Activated naive CD4-positive, alpha-beta T cell treated with anti-CD3 and anti-CD28 coated beads for 36 hours (primary cell): ENCODE measurements around the gene NAV2. TPM values are rescaled to one million over a fixed set of nuclear protein-coding genes. Genes with fewer than 3 reads are reported as not detected.

Source experiments
- CTCF ChIA-PET: fragments of 350-600 bp; sonication (Branson Sonifier 250); formaldehyde crosslinking; loops from one replicate; lab custom pipeline; 2021; ENCODE audit warnings: antibody characterized with exemption; lab: Charles Lee
- DNase-seq: peaks from one replicate; pipeline ENCODE4 v3.0.0-alpha.2; 2020
- H3K27ac Mint-ChIP-seq: one replicate; pipeline ENCODE4 v1.8.0; 2021; ENCODE audit warnings: mild to moderate bottlenecking, mixed read lengths
- H3K27me3 Mint-ChIP-seq: one replicate; pipeline ENCODE4 v1.8.0; 2021; ENCODE audit warnings: low read depth, mixed read lengths
- H3K36me3 Mint-ChIP-seq: one replicate; pipeline ENCODE4 v1.8.0; 2021; ENCODE audit warnings: low read depth, mixed read lengths
- H3K4me1 Mint-ChIP-seq: one replicate; pipeline ENCODE4 v1.8.0; 2021; ENCODE audit warnings: low read depth, mixed read lengths
- H3K4me3 Mint-ChIP-seq: one replicate; pipeline ENCODE4 v1.8.0; 2021; ENCODE audit warnings: mild to moderate bottlenecking, moderate library complexity, mixed read lengths
- H3K9me3 Mint-ChIP-seq: one replicate; pipeline ENCODE4 v1.8.0; 2021; ENCODE audit warnings: mixed read lengths
- intact Hi-C: fragments of 100-400 bp; cut with micrococcal nuclease; formaldehyde crosslinking; loops from one replicate; pipeline ENCODE4 v1.15.1; 2023
- total RNA-seq, 2 experiments: library from RNA; stranded (reverse); gene quantifications; one replicate each; pipeline ENCODE4 v1.2.3, GENCODE V29; 2021

The NAV2 gene
- total RNA-seq, 2 experiments from 2014 or later: 0.20 to 0.41 TPM

- CTCF ChIA-PET: no interaction called here
Observed at GRCh38 chr11:19711911-19712280, 741 bp upstream of the NAV2 start.

DNA sequence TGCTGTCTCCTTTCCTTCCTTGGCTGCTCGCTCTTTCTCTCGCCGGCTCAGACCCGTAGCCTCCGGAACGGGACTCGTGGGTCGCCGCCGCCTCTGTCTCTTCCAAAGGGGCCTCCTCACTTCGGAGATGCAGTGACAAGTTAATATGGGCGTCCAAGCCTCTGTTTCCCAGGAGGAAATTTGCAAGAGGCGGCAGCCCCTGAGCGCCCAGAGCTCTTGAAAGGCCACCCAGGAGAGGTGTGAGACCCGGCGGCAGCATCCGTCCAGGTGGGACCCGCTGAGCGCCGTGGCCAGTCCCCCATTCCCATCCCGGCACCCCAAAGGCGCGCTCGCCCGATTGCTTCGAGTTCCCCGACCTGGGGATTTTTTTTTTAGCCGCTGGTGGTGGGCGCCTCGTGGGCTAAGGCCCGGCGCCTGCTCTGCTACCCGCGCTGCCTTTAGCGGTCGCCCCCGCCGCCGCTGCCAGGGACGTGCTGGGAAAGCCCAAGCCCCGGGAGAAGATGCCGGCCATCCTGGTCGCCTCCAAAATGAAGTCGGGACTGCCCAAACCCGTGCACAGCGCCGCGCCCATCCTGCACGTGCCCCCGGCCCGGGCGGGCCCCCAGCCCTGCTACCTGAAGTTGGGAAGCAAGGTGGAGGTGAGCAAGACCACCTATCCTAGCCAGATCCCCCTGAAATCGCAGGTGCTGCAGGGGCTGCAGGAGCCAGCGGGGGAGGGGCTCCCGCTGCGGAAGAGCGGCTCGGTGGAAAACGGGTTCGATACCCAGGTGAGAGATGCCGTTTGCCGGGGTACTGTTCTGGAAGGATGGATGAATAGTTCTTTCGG lies 772 bp downstream of the NAV2 start:
- Mint-ChIP-seq H3K4me3 (peak overlapping the region; percentile 74), H3K27me3 (peaks cover 44% of the 10 kb centered on the region), H3K9me3 (no peaks in the 10 kb centered on the region), H3K36me3 (no peaks in the 10 kb centered on the region), H3K4me1 (peaks cover 18% of the 10 kb centered on the region), H3K27ac (no peak overlapping the region)
- CTCF ChIA-PET: no interaction called here
- intact Hi-C loops: loop anchor here (2.0 to 5.0 kb wide), 5 partner anchors 271 to 1701 kb away; partner anchors contain the start of genes HTATIP2, SERGEF and ZDHHC13
- peak; percentile 11 for DNase-seq

More at GRCh38 chr11:19711911-19712280, 741 bp upstream of the NAV2 start:
- H3K27me3 Mint-ChIP-seq: peaks cover 40% of the 10 kb centered on the region
- peak overlapping the region; percentile 81 for H3K4me3 Mint-ChIP-seq
- intact Hi-C loops: loop anchor here (1.0 to 5.0 kb wide), 8 partner anchors 11 to 1700 kb away; partner anchors contain the start of genes HTATIP2, SERGEF and ZDHHC13
- H3K36me3 Mint-ChIP-seq: no peaks in the 10 kb centered on the region
- H3K9me3 Mint-ChIP-seq: no peaks in the 10 kb centered on the region
- peak; percentile 66 for DNase-seq
- H3K4me1 Mint-ChIP-seq: peaks cover 18% of the 10 kb centered on the region
- H3K27ac Mint-ChIP-seq: peak overlapping the region; percentile 53

DNA sequence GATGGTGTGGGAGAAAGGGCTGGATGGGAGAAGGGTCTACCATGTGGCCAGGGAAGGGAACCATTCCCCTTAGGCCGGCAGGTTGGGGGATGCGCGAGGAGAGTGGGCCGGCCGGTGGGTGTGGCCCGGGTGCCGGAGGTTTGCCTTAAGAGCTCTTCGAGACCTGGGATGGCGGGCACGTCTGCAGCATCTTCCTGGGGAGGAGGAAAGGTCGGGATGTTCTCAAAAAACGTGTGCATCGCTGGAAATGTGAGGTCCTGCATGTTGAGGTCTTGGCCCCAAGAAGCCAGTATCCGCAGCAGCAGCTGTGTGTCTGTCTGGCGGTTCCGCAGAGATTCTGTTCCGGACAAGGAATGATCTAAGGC lies 1.4 kb downstream of the NAV2 start:
- peaks cover 44% of the 10 kb centered on the region for H3K27me3 Mint-ChIP-seq

GRCh38 chr11:19714387-19715363 lies 2.0 kb downstream of the NAV2 start:
- Mint-ChIP-seq H3K4me3 (peak overlapping the region; percentile 74), H3K4me1 (peaks cover 18% of the 10 kb centered on the region)

More for the DNA sequence above, 1.4 kb downstream of the NAV2 start:
- Mint-ChIP-seq H3K27ac (no peak overlapping the region), H3K4me3 (peak overlapping the region; percentile 74), H3K4me1 (peaks cover 18% of the 10 kb centered on the region), H3K9me3 (no peaks in the 10 kb centered on the region), H3K36me3 (no peaks in the 10 kb centered on the region)
- CTCF ChIA-PET: no interaction called here
- no peak for DNase-seq
- intact Hi-C loops: loop anchor here (5.0 kb wide), 4 partner anchors 272 to 1702 kb away; partner anchors contain the start of genes HTATIP2 and SERGEF

DNA sequence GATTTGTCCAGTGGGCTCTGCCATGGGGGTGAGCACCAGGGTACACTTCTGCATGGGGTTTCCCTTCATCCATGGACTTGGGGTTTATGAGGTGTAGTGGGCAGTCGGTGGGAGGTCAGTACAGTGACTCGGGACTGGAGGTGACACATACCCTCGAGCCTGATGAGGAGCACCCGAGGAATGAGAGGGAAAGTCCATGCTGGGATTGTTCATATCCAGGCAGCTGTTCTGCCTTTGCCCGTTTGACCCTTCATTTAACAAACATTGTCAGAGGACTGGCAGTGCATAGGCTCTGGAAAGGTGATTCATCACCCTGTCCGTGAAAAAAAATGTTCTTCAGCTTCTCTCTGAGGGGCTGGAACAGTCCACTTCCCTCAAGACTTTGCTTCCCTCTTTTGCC lies 2.7 kb downstream of the NAV2 start:
- CTCF ChIA-PET: interaction anchor here (1.0 kb wide), 1 partner anchor 158 kb away, joined by 3 read pairs; no protein-coding TSS in a partner anchor
- Mint-ChIP-seq H3K4me3 (no peak overlapping the region), H3K9me3 (no peaks in the 10 kb centered on the region), H3K4me1 (peaks cover 18% of the 10 kb centered on the region), H3K36me3 (no peaks in the 10 kb centered on the region), H3K27me3 (peaks cover 44% of the 10 kb centered on the region), H3K27ac (no peak overlapping the region)
- DNase-seq: no peak
- intact Hi-C loops: no loop called here

More at GRCh38 chr11:19714387-19715363, 2.0 kb downstream of the NAV2 start:
- intact Hi-C loops: loop anchor here (5.0 kb wide), 4 partner anchors 272 to 1702 kb away; partner anchors contain the start of genes HTATIP2 and SERGEF
- no peak for DNase-seq
- H3K36me3 Mint-ChIP-seq: no peaks in the 10 kb centered on the region
- H3K9me3 Mint-ChIP-seq: no peaks in the 10 kb centered on the region
- peaks cover 44% of the 10 kb centered on the region for H3K27me3 Mint-ChIP-seq
- CTCF ChIA-PET: interaction anchor here (1.0 kb wide), 1 partner anchor 157 kb away, joined by 3 read pairs; no protein-coding TSS in a partner anchor
- H3K27ac Mint-ChIP-seq: no peak overlapping the region

GRCh38 chr11:19718051-19718450 lies 5.4 kb downstream of the NAV2 start:
- Mint-ChIP-seq H3K27me3 (peaks cover 34% of the 10 kb centered on the region), H3K27ac (no peak overlapping the region), H3K4me3 (no peak overlapping the region), H3K9me3 (no peaks in the 10 kb centered on the region), H3K4me1 (peaks cover 17% of the 10 kb centered on the region), H3K36me3 (no peaks in the 10 kb centered on the region)
- no peak for DNase-seq
- intact Hi-C loops: no loop called here
- CTCF ChIA-PET: no interaction called here

GRCh38 chr11:19718951-19719350 lies 6.3 kb downstream of the NAV2 start:
- intact Hi-C loops: no loop called here
- H3K36me3 Mint-ChIP-seq: no peaks in the 10 kb centered on the region
- H3K9me3 Mint-ChIP-seq: no peaks in the 10 kb centered on the region
- DNase-seq: no peak
- H3K27me3 Mint-ChIP-seq: peaks cover 28% of the 10 kb centered on the region
- H3K4me1 Mint-ChIP-seq: peaks cover 24% of the 10 kb centered on the region
- H3K4me3 Mint-ChIP-seq: no peak overlapping the region
- CTCF ChIA-PET: interaction anchor here (0.7 kb wide), 1 partner anchor 22 kb away, joined by 3 read pairs; no protein-coding TSS in a partner anchor
- H3K27ac Mint-ChIP-seq: no peak overlapping the region

DNA sequence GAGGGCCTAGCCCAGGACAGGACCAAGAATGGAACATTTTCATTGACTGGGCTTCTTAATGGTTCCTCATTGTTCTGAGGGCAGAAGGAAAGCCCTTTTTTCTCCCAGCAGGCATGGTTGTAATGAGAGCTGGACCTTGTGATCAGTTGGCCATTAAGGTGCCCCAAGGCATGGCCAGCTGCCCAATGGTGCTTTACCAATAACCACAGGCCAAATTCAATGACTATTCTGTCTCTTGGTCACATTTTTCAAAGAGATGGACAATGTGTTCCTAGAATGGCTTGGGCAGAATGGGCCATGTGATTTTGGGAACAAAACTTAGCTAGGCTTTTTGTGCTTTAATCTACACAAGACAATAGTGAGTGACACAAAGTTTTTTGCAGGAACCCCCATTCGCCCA lies 7.3 kb downstream of the NAV2 start:
- intact Hi-C loops: loop anchor here (5.0 kb wide), 2 partner anchors 647 to 648 kb away; no protein-coding TSS in a partner anchor
- no peak overlapping the region for H3K27ac Mint-ChIP-seq
- H3K27me3 Mint-ChIP-seq: peaks cover 18% of the 10 kb centered on the region
- no peaks in the 10 kb centered on the region for H3K36me3 Mint-ChIP-seq
- H3K4me1 Mint-ChIP-seq: peaks cover 23% of the 10 kb centered on the region
- H3K9me3 Mint-ChIP-seq: no peaks in the 10 kb centered on the region
- no peak overlapping the region for H3K4me3 Mint-ChIP-seq
- DNase-seq: no peak
- CTCF ChIA-PET: interaction anchor here (0.7 kb wide), 1 partner anchor 156 kb away, joined by 3 read pairs; no protein-coding TSS in a partner anchor

- Mint-ChIP-seq H3K9me3 (no peaks in the 10 kb centered on the region), H3K27me3 (peaks cover 8% of the 10 kb centered on the region), H3K4me3 (no peak overlapping the region), H3K36me3 (no peaks in the 10 kb centered on the region), H3K27ac (no peak overlapping the region), H3K4me1 (peaks cover 23% of the 10 kb centered on the region)
- intact Hi-C loops: loop anchor here (5.0 kb wide), 2 partner anchors 646 to 649 kb away; no protein-coding TSS in a partner anchor
- CTCF ChIA-PET: interaction anchor here (4.2 kb wide), 1 partner anchor 22 kb away, joined by 13 read pairs; no protein-coding TSS in a partner anchor
- no peak for DNase-seq
Observed at GRCh38 chr11:19721176-19721575, 8.5 kb downstream of the NAV2 start.

DNA sequence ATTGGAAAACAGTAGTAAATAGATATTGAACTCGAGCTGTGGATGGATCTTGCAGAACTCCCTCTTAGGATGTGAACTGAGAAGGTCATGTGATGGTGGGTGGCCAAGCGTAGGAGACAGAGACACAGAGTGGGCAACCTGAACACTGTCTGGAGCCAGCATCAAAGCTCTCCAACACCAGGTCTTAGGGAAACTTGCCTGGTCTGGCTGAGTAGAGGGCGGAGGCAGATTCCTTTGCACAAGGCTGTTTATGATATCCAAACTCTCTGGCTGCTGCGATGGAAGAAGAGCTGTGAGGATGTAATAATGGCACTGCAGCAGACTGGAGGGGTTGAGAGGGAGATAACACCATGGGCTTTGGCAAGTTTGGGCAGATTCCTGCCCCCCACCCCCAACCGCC lies 10.1 kb downstream of the NAV2 start:
- H3K27ac Mint-ChIP-seq: no peak overlapping the region
- H3K9me3 Mint-ChIP-seq: no peaks in the 10 kb centered on the region
- no peaks in the 10 kb centered on the region for H3K36me3 Mint-ChIP-seq
- DNase-seq: no peak
- H3K27me3 Mint-ChIP-seq: no peaks in the 10 kb centered on the region
- CTCF ChIA-PET: interaction anchor here (4.2 kb wide), 1 partner anchor 21 kb away, joined by 13 read pairs; no protein-coding TSS in a partner anchor
- peaks cover 23% of the 10 kb centered on the region for H3K4me1 Mint-ChIP-seq
- intact Hi-C loops: loop anchor here (1.0 to 5.0 kb wide), 3 partner anchors 10 to 650 kb away; partner anchors contain the start of gene NAV2
- no peak overlapping the region for H3K4me3 Mint-ChIP-seq

DNA sequence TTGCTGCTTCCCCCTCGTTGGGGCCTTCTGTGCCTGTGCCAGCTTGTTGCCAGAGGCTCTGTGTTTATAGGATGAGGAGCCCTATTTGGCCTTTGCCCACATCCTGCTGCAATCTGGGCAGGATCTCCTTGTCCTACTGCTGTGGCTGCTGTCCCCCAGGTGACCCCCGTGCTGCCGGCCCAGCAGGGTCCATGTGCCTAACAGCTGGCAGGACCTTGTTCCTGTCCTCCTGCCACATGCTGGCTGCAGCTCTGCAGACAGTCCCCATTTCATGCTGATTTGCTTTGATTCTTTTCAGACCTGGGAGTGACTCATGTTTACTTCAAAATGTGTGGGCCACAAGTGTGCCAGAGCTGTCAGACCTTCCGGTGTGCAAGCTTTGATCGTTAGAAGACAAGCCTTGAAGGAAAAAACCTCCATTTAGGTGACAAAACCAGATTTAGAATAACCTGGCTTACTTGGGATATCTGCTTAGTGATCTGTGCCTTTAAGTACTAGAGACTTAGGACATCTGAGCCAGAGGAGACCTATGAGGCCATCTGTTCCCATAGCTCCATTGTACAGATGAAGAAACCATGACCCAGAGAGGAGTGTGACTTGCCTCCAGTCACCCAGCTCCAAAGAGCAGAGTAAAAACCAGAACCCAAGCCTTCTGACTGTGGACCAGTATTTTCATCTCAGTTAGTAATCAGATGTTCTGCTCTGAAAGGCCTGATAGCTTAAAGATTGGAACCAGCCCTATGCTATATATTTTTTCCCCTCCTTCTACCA lies 11.1 kb downstream of the NAV2 start:
- H3K4me1 Mint-ChIP-seq: peaks cover 23% of the 10 kb centered on the region
- H3K9me3 Mint-ChIP-seq: no peaks in the 10 kb centered on the region
- H3K4me3 Mint-ChIP-seq: no peak overlapping the region
- H3K36me3 Mint-ChIP-seq: no peaks in the 10 kb centered on the region
- peak; percentile 69 for DNase-seq
- H3K27me3 Mint-ChIP-seq: no peaks in the 10 kb centered on the region
- CTCF ChIA-PET: interaction anchor here (1.2 to 4.2 kb wide), 2 partner anchors 19 to 653 kb away, joined by 4 to 13 read pairs; no protein-coding TSS in a partner anchor
- H3K27ac Mint-ChIP-seq: peak overlapping the region; percentile 84
- intact Hi-C loops: loop anchor here (1.0 to 5.0 kb wide), 3 partner anchors 11 to 651 kb away; partner anchors contain the start of gene NAV2
